HCT116 (cell line): Measurements from ENCODE around the gene TBC1D23. TPM values are rescaled to one million over a fixed set of nuclear protein-coding genes. Genes with fewer than 3 reads are reported as not detected.

Source experiments
- ATAC-seq: fragments of 200-7000 bp; cut with Tn5 transposase; 2 replicates; pipeline ENCODE4 v1.9.1; 2020; ENCODE audit warnings: mild to moderate bottlenecking, moderate library complexity
- BruUV-seq: library from RNA; stranded (reverse); fragments of 400-500 nt; replicated peaks from 2 replicates; lab custom pipeline; 2021; lab: Mats Ljungman, UMichigan
- CTCF ChIA-PET: fragments of 300-600 bp; sonication (Branson Sonifier 250); formaldehyde crosslinking; loops from one replicate; lab custom pipeline; 2021; ENCODE audit warnings: antibody characterized with exemption; lab: Charles Lee
- POLR2A ChIA-PET: fragments of 300-600, 350-600 bp; sonication (Branson Sonifier 250); formaldehyde crosslinking; loops from one replicate; lab custom pipeline; 2021; ENCODE audit warnings: antibody characterized with exemption; lab: Charles Lee
- RAD21 ChIA-PET, 2 experiments: fragments of 300-600 bp; sonication (Branson Sonifier 250); formaldehyde crosslinking; loops; one replicate each; lab custom pipeline; 2023; ENCODE audit warnings: low total read pairs in 2 of 2; ENCODE audit not compliant: uncharacterized antibody in 2 of 2, unreplicated experiment in 2 of 2, low non-redundant PET in 1 of 2; lab: Charles Lee
- DNase-seq: peaks from one replicate; pipeline ENCODE4 v3.0.0-alpha.2; 2010; ENCODE audit warnings: low read depth, low spot score
- H2AFZ ChIP-seq: fragments of 200-600 bp; shearing (Covaris generic), sonication (generic); 2 replicates; pipeline ENCODE4 v1.6.1; 2017; ENCODE audit warnings: low read depth, mixed run types, mixed read lengths, antibody characterized with exemption, low read length; ENCODE audit not compliant: poor library complexity, severe bottlenecking
- H3K27ac ChIP-seq: 2 replicates; pipeline ENCODE4 v1.5.1; 2012; ENCODE audit warnings: low read depth, low read length
- H3K27me3 ChIP-seq: fragments of 200-600 bp; sonication (generic); 2 replicates; pipeline ENCODE4 v1.6.1; 2016; ENCODE audit warnings: mixed run types, low read length, mixed read lengths; ENCODE audit not compliant: insufficient read depth
- H3K36me3 ChIP-seq, 2 experiments: fragments of 200-500 bp in 1 of 2; fragments of 200-600 bp in 1 of 2; sonication (Bioruptor generic) in 1 of 2; sonication (generic) in 1 of 2; 2 replicates each; pipeline versions ENCODE4 v1.5.1 to v1.6.1; 2014 to 2016; ENCODE audit warnings: low read length in 2 of 2, inconsistent platforms in 1 of 2, mixed read lengths in 1 of 2, mixed run types in 1 of 2; ENCODE audit not compliant: insufficient read depth in 2 of 2, control insufficient read depth in 1 of 2
- H3K4me1 ChIP-seq, 2 experiments: fragments of 200-600 bp in 1 of 2; sonication (generic) in 1 of 2; 2 replicates each; pipeline versions ENCODE4 v1.5.1 to v1.6.1; 2012 to 2017; ENCODE audit warnings: low read length in 2 of 2, inconsistent platforms in 1 of 2, mild to moderate bottlenecking in 1 of 2, mixed read lengths in 1 of 2, mixed run types in 1 of 2, moderate library complexity in 1 of 2; ENCODE audit not compliant: insufficient read depth in 2 of 2, control insufficient read depth in 1 of 2
- H3K4me2 ChIP-seq: fragments of 200-600 bp; sonication (generic); 2 replicates; pipeline ENCODE4 v1.6.1; 2017; ENCODE audit warnings: mixed run types, low read length, mixed read lengths
- H3K4me3 ChIP-seq, 2 experiments: fragments of 200-600 bp in 1 of 2; sonication (generic) in 1 of 2; replicated peaks in 1 of 2; 2 replicates each; pipeline ENCODE4 v1.5.1; 2011 to 2016; ENCODE audit warnings: low read length in 2 of 2, control low read depth in 1 of 2, low read depth in 1 of 2, mild to moderate bottlenecking in 1 of 2, mixed read lengths in 1 of 2, mixed run types in 1 of 2
- H3K79me2 ChIP-seq: fragments of 200-600 bp; sonication (generic); 2 replicates; pipeline ENCODE4 v1.6.1; 2017; ENCODE audit warnings: mild to moderate bottlenecking, mixed run types, low read length, moderate library complexity, mixed read lengths; ENCODE audit not compliant: insufficient read depth
- H3K9ac ChIP-seq: fragments of 200-600 bp; sonication (generic); 2 replicates; pipeline ENCODE4 v1.6.1; 2016; ENCODE audit warnings: low read length, mixed read lengths
- H3K9me2 ChIP-seq: fragments of 200-600 bp; sonication (generic), shearing (Covaris generic); 2 replicates; pipeline ENCODE4 v1.6.1; 2017; ENCODE audit warnings: mixed run types, mild to moderate bottlenecking, moderate library complexity; ENCODE audit not compliant: insufficient read depth
- H3K9me3 ChIP-seq, 2 experiments: fragments of 200-500 bp in 1 of 2; fragments of 200-600 bp in 1 of 2; sonication (Bioruptor generic) in 1 of 2; sonication (generic) in 1 of 2; 2 replicates each; pipeline ENCODE4 v1.6.1; 2014 to 2017; ENCODE audit warnings: low read length in 2 of 2, mixed read lengths in 2 of 2, inconsistent platforms in 1 of 2, low read depth in 1 of 2, mild to moderate bottlenecking in 1 of 2, mixed run types in 1 of 2, moderate library complexity in 1 of 2; ENCODE audit not compliant: control insufficient read depth in 1 of 2, insufficient read depth in 1 of 2
- H4K20me1 ChIP-seq: fragments of 200-600 bp; sonication (generic), shearing (Covaris generic); 2 replicates; pipeline ENCODE4 v1.6.1; 2017; ENCODE audit warnings: mixed run types, mild to moderate bottlenecking, moderate library complexity; ENCODE audit not compliant: insufficient read depth
- ATF3 ChIP-seq: IDR thresholded peaks from 2 replicates; pipeline ENCODE4 v1.6.1; 2012
- CBX3 ChIP-seq: IDR thresholded peaks from 2 replicates; pipeline ENCODE4 v1.6.1; 2012; ENCODE audit warnings: low read depth
- CTCF ChIP-seq, 3 experiments: fragments of 200-600 bp in 1 of 3; sonication (generic) in 1 of 3; IDR thresholded peaks in 2 of 3; conservative IDR thresholded peaks in 1 of 3; 2 replicates each; pipeline ENCODE4 v1.5.1; 2012 to 2017; ENCODE audit warnings: low read depth in 2 of 3, low read length in 2 of 3, antibody characterized with exemption in 1 of 3, borderline replicate concordance in 1 of 3, control low read depth in 1 of 3, mild to moderate bottlenecking in 1 of 3, mixed read lengths in 1 of 3, mixed run types in 1 of 3, moderate library complexity in 1 of 3; ENCODE audit not compliant: insufficient read depth in 1 of 3
- EGR1 ChIP-seq: IDR thresholded peaks from 2 replicates; pipeline ENCODE4 v1.6.1; 2012; ENCODE audit warnings: low read depth
- ELF1 ChIP-seq: IDR thresholded peaks from 2 replicates; pipeline ENCODE4 v1.6.1; 2012; ENCODE audit warnings: low read depth, borderline replicate concordance
- EZH2 ChIP-seq: fragments of 200-600 bp; sonication (generic); IDR thresholded peaks from 2 replicates; pipeline ENCODE4 v1.6.1; 2017; ENCODE audit warnings: antibody characterized with exemption, mixed run types
- EZH2phosphoT487 ChIP-seq: fragments of 200-600 bp; IDR thresholded peaks from 2 replicates; pipeline ENCODE4 v1.6.1; 2018; ENCODE audit warnings: antibody characterized with exemption, borderline replicate concordance
- FOSL1 ChIP-seq: IDR thresholded peaks from 2 replicates; pipeline ENCODE4 v1.6.1; 2012; ENCODE audit warnings: low read depth
- JUND ChIP-seq: IDR thresholded peaks from 2 replicates; pipeline ENCODE4 v1.6.1; 2012
- MAX ChIP-seq: IDR thresholded peaks from 2 replicates; pipeline ENCODE4 v1.6.1; 2012
- POLR2A ChIP-seq: IDR thresholded peaks from 2 replicates; pipeline ENCODE4 v1.7.0; 2011; ENCODE audit warnings: borderline replicate concordance; ENCODE audit not compliant: insufficient read depth, insufficient read length; ENCODE audit errors: extremely low read depth
- RAD21 ChIP-seq: IDR thresholded peaks from 2 replicates; pipeline ENCODE4 v1.6.1; 2012; ENCODE audit warnings: low read depth, mild to moderate bottlenecking
- REST ChIP-seq: IDR thresholded peaks from 2 replicates; pipeline ENCODE4 v1.6.1; 2012; ENCODE audit warnings: low read depth
- SIN3A ChIP-seq: IDR thresholded peaks from 2 replicates; pipeline ENCODE4 v1.6.1; 2012; ENCODE audit warnings: low read depth
- YY1 ChIP-seq: IDR thresholded peaks from 2 replicates; pipeline ENCODE4 v1.6.1; 2011; ENCODE audit warnings: low read length, low read depth, moderate library complexity, mild to moderate bottlenecking; ENCODE audit not compliant: insufficient replicate concordance; ENCODE audit errors: extremely low read depth
- ZBTB33 ChIP-seq: IDR thresholded peaks from 2 replicates; pipeline ENCODE4 v1.6.1; 2011; ENCODE audit warnings: mild to moderate bottlenecking, low read length, moderate library complexity; ENCODE audit not compliant: insufficient replicate concordance; ENCODE audit errors: extremely low read depth
- intact Hi-C: fragments of 100-400 bp; cut with micrococcal nuclease; formaldehyde crosslinking; loops from 2 replicates; pipeline ENCODE4 v1.10.0; 2022
- total RNA-seq: library from RNA; stranded (reverse); gene quantifications from one replicate; pipeline ENCODE4 v1.2.1, GENCODE V29; 2021; ENCODE audit not compliant: unreplicated experiment

Gene TBC1D23
- total RNA-seq, 1 experiment from 2014 or later: 21.9 TPM

- H3K4me1 ChIP-seq: no peaks in the 10 kb centered on the region
- POLR2A ChIA-PET: no interaction called here
- TF ChIP-seq CTCF (IDR thresholded peaks at IDR 0.05 in 2 of 3, conservative IDR thresholded peaks at IDR 0.05 in 1 of 3; ENCODE audit: borderline replicate concordance in 1 of 3, insufficient read depth in 1 of 3, low read depth in 2 of 3, low read length in 2 of 3) (no peak), CBX3 (no peak), SIN3A (no peak), YY1 (no peak), EGR1 (no peak), ATF3 (no peak), ZBTB33 (no peak), EZH2phosphoT487 (no peak), JUND (no peak), EZH2 (no peak), POLR2A (no peak), RAD21 (no peak), ELF1 (no peak), REST (no peak), FOSL1 (no peak), MAX (no peak)
- no peaks in the 10 kb centered on the region for H3K9me3 ChIP-seq
- no peaks in the 10 kb centered on the region for H3K27me3 ChIP-seq
- RAD21 ChIA-PET: no interaction called here
- no peaks in the 10 kb centered on the region for H3K9me2 ChIP-seq
- H3K4me2 ChIP-seq: no peak overlapping the region
- ATAC-seq: no peak
- CTCF ChIA-PET: no interaction called here
- H3K4me3 ChIP-seq: no peak overlapping the region
- DNase-seq: no peak
- H4K20me1 ChIP-seq: no peaks in the 10 kb centered on the region
- no TSS peak for BruUV-seq
- H2AFZ ChIP-seq: no peak overlapping the region
- H3K27ac ChIP-seq: no peak overlapping the region
- H3K36me3 ChIP-seq: peaks cover 34 to 39% of the 10 kb centered on the region in 2 experiments
- intact Hi-C loops: no loop called here
- no peak overlapping the region for H3K9ac ChIP-seq
- H3K79me2 ChIP-seq: no peaks in the 10 kb centered on the region
These were observed 113.7 kb downstream of the TBC1D23 start for GRCh38 chr3:100374521-100374920.
